GM19324 (cell line): ENCODE results near the gene LAGE3.

Experiments
- ATAC-seq: cut with Tn5 transposase; IDR thresholded peaks from one replicate; pipeline ENCODE4 v1.9.1; 2021; ENCODE audit warnings: mild to moderate bottlenecking, moderate library complexity; ENCODE audit not compliant: unreplicated experiment, low FRiP score

The LAGE3 gene

GRCh38 chrX:154460326-154460725 lies 18.8 kb downstream of the LAGE3 start:
- no peak for ATAC-seq

GRCh38 chrX:154459832-154460231 lies 19.2 kb downstream of the LAGE3 start:
- no peak for ATAC-seq

GRCh38 chrX:154458954-154459778 lies 19.9 kb downstream of the LAGE3 start:
- no peak for ATAC-seq

- peak; percentile 67 for ATAC-seq
Measured at GRCh38 chrX:154458116-154458953, 20.7 kb downstream of the LAGE3 start, which contains the start of gene PLXNA3. Gene PLXNA3, plus strand, starts transcription at chrX:154458281. Its CDS starts 1,903 bp downstream, at chrX:154460184.

- ATAC-seq = peak; percentile 50
Measured at GRCh38 chrX:154457491-154458115, 21.5 kb downstream of the LAGE3 start.

DNA sequence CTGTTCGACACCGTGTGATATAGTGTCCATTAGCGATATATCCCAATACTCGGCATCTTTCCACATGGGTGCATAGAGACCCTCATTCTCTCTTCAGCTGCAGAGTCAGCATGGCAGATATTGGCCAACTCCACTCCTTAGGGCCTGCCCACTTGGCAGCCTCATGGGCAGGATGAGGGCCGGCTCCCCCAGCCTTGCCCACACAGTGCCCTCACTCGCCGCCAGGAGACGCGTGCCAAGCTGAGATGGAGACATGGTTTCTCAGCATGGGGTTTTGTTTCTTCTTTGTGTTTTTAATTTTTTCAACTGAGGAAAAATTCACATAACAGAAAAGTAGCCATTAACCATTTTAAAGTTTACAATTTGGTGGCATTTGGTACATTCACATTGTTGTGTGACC lies 26.3 kb downstream of the LAGE3 start:
- no peak for ATAC-seq

DNA sequence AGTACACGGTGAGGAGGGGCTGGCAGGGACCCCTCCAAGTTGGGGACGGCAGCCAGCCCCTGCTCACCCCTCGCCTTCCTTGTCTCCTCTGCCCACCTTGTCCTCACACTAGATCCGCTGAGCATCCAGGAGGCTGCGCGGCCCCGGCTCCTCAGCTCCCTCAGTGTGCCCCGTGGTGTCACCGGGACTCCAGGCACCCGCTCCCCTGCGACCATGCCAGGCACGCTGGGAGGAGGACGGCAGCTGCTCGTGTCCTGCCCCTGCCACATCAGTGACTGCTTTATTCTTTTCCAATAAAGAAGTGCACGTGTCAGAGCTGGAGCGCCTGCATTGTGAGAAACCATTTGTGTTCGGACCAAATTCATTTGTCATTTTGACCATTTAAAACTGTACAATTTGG lies 28.8 kb downstream of the LAGE3 start:
- no peak for ATAC-seq

DNA sequence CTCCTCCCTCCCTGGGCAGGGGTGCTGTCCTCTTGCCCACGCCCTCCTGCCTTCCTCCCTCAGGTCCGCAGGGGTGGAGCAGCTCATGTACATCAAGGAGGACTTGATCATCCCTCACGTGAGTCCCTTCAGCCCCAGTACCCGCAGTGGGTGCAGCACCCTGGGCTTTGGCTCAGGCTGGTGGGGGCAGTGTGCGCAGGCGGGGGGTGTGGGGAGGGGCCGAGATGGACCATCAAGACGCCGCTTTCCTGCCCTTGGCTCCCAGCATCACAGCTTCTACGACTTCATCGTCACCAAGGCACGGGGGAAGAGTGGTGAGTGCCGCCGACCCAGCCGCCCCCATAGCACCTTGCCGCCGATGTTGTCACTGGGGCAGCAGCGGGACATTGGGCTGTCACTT lies 29.5 kb downstream of the LAGE3 start:
- ATAC-seq = no peak

- no peak for ATAC-seq
Measured at GRCh38 chrX:154448484-154448883, 30.6 kb downstream of the LAGE3 start.

DNA sequence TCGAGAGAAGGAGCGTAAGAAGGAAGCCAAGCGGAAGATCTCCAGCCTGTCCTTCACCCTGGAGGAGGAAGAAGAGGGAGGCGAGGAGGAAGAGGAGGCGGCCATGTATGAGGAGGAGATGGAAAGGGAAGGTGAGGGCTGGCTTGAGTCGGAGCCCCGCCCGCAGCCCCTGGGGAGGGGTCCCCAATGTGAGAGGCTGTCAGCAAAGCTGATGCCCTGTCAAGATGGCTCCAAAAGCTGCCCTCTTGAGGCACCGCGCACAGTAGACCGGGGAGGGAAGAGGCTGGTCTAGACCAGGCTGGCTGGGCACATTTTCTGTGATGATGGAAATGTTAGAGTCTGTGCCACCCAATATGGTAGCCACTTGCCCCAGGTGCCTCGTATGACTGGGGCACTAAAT lies 32.7 kb downstream of the LAGE3 start:
- ATAC-seq = no peak

DNA sequence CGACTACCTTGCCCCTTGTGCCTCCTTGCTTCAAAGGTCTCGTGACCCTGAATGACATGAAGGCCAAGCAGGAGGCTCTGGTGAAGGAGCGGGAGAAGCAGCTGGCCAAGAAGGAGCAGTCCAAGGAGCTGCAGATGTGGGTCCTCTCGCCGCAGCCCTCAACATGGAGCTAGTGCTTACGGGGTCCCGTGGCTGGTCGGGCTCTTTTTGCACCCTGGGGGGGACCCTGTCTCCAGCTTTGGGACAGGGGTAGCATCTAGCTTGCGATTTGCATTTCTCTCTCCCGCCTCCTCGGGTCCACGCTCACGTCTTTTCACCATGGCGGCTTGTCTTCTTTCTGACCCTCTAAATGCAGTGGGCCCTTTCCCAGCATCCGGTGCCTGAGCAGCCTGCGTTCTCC lies 33.3 kb downstream of the LAGE3 start:
- no peak for ATAC-seq

DNA sequence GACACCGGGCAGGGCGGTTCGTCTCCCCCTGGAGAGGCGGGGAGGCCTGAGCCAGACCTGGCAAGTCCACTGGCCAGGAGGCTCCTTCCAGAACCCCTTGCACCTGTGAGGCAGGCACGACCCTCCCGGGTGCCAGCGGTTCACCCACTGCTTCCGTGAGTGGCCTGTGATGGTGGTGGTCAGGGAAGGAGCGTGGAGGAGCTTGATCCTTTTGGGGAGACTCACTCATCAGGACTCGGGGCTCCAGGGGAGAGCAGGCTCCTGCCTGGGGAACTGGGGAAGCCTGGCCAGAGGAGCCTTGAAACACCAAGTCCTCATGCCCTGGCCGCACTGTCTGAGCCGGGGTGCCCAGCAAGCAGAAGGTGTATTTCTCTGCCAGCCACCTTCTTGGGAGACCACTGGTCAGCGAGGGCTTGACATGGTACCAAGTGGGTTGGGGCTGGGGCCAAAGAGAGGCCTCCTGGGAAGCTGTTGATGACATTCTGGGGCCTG lies 34.3 kb downstream of the LAGE3 start:
- no peak for ATAC-seq

DNA sequence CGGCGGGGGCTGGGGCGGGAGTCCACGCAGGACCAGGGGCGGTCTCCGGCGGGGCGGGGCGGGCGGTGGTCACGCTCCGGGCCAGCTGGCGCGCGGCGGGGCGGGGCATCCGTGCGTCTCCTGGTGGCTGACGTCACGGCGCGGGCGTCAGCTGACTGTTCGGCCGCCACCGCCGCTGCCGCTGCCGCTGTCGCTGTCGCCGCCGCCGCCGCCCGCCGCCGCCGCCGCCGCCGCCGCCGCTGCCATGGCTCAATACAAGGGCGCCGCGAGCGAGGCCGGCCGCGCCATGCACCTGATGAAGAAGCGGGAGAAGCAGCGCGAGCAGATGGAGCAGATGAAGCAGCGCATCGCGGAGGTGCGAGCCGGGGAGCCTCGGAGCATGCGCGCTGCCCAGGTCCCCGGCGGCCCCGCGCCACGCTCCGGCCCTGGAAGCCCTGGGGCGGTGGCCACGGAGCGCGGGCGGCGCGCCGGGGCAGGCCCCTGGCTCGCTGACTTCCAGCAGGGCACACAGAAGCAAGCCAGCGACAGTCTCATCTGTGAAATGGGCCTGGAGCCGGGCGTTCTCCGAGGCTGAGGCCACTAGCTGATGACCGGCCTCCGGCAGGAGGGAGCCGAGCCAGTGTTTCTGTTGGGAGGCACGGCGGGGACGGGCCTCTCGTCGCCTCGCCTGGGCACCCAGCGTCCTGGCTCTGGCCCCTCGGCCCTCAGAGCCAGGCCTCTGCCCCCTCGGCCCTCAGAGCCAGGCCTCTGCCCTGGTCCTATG lies 34.9 kb downstream of the LAGE3 start, which contains the start of gene FAM50A:
TSS of gene FAM50A (plus strand) at position 150 of the 763 bp plus-strand sequence. CDS start at position 245, 95 bp downstream.
- ATAC-seq = peak; percentile 76

DNA sequence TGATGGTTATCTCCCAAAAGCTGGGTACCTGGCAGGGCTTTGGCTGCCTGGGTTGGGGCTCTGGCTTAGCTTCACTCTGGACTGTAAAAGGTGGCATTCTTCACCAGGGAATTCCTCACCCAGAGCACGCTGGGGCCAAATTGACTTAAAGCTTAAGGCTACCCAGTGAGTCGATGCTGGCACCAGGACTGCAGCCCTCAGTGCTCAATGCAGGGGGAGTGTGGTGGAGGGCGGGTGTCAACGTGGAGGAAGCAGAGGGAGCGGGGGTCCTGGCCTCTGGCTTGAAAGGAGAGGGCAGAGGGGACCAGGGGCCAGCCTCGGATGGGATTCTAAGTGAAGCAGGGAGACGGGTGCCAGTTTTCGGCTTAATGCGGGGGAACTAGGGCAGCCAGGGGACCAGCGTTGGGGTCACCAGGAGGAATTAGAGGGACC lies 35.6 kb downstream of the LAGE3 start:
- ATAC-seq = no peak

- ATAC-seq = no peak
Measured at GRCh38 chrX:154441984-154442707, 36.9 kb downstream of the LAGE3 start.

GRCh38 chrX:154441564-154441963 lies 37.5 kb downstream of the LAGE3 start:
- ATAC-seq = no peak

GRCh38 chrX:154440623-154441357 lies 38.3 kb downstream of the LAGE3 start:
- no peak for ATAC-seq

GRCh38 chrX:154439841-154440240 lies 39.2 kb downstream of the LAGE3 start:
- no peak for ATAC-seq
